ENCODE results near the gene PLXNC1.

PLXNC1 gene

GRCh38 chr12:94147991-94148738 is at the start of gene PLXNC1:
TSS of gene PLXNC1 (plus strand) at chr12:94148577. CDS start at chr12:94148972, 395 bp downstream.
- DNase-seq (ENCODE audit: low spot score): peak; percentile 66

GRCh38 chr12:94099191-94099590 is 49.2 kb upstream of the PLXNC1 start:
- DNase-seq (ENCODE audit: low spot score): no peak

DNA sequence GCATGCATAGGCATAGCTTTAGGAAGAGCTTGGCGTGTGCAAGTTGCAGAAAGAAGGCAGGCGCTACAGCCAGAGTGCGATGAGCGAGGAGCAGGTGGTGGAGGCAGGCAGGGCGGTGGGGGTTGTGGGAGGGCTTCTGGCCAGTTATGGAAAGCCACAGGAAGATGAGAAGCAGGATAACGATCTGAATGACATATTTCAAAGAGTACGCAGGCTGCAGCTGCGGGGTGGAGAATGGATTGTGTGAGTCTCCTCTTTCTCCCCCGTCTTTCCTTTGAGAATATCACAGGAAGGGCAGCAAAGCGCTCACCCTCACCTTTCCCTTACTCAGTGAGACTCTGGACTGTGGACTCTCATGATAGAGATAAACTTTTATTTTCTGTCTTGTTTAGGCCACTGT is 48.7 kb upstream of the PLXNC1 start:
- DNase-seq (ENCODE audit: low spot score): no peak

GRCh38 chr12:94100211-94100627 is 48.2 kb upstream of the PLXNC1 start:
- no peak for DNase-seq (ENCODE audit: low spot score)

GRCh38 chr12:94100990-94101737 is 47.2 kb upstream of the PLXNC1 start:
- DNase-seq (ENCODE audit: low spot score): peak; percentile 82

GRCh38 chr12:94101738-94102660 is 46.4 kb upstream of the PLXNC1 start:
- peak; percentile 80 for DNase-seq (ENCODE audit: low spot score)

- DNase-seq (ENCODE audit: low spot score): no peak
Measured at GRCh38 chr12:94103986-94104385, 44.4 kb upstream of the PLXNC1 start.

DNA sequence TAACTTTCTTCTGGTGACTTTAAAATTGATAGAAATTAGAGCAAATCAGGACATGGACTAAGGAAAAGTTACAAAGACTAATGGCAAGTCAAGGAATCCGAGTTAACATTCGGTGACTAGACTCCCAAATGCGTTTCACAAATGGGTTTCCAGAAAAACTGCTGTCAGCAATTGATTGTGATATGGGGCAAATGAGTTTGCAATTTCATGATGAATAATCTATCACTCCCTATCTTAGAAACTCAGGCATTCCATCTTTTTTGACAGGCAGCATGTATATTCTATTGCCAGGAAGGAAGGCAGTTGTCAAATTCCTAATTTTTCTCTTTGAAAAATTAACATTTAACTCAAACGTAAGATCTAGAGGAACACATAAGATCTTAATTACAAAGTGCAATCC is 40.5 kb upstream of the PLXNC1 start:
- DNase-seq (ENCODE audit: low spot score): no peak

GRCh38 chr12:94109160-94109559 is 39.2 kb upstream of the PLXNC1 start:
- peak; percentile 44 for DNase-seq (ENCODE audit: low spot score)

DNA sequence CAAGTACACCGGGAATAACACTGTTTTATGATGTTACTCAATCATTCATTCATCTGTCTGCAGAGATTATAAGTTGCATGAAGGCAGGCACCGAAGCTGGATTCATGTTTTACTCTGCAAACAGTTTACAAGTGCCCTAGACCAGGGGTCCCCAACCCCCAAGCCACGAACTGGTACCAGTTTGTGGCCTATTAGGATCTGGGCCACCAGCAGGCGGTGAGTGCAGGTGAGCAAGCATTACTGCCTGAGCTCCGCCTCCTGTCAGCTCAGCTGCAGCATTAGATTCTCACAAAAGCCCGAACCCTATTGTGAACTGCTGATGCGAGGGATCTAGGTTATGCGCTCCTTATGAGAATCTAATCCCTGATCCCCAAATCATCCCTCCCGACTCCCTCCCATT is 38.1 kb upstream of the PLXNC1 start:
- no peak for DNase-seq (ENCODE audit: low spot score)

- DNase-seq (ENCODE audit: low spot score): no peak
Measured at GRCh38 chr12:94111302-94111701, 37.1 kb upstream of the PLXNC1 start.

- no peak for DNase-seq (ENCODE audit: low spot score)
Measured at GRCh38 chr12:94112121-94112520, 36.3 kb upstream of the PLXNC1 start.

GRCh38 chr12:94114166-94114565 is 34.2 kb upstream of the PLXNC1 start:
- no peak for DNase-seq (ENCODE audit: low spot score)

GRCh38 chr12:94116191-94116590 is 32.2 kb upstream of the PLXNC1 start:
- no peak for DNase-seq (ENCODE audit: low spot score)

GRCh38 chr12:94121886-94122285 is 26.5 kb upstream of the PLXNC1 start:
- no peak for DNase-seq (ENCODE audit: low spot score)

GRCh38 chr12:94122591-94122990 is 25.8 kb upstream of the PLXNC1 start:
- DNase-seq (ENCODE audit: low spot score): no peak

DNA sequence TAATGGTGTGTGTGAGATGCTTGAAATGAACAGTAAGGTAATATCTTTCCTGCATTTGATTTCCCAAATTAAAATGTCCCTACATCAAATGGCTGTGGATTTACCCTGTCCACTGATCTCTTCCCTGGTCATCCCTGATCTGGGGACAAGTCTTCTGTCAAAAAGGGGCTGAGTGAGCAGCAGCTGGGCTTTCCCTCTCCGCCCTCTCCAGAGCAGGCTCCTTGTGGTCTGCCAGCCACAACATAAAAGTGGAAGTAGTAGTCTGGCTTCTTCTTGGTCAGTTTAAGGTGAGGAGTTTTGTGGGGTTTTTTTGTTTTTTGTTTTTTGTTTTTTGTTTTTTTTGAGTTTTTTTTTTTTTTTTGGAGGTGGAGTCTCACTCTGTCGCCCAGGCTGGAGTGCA is 25.2 kb upstream of the PLXNC1 start:
- no peak for DNase-seq (ENCODE audit: low spot score)

DNA sequence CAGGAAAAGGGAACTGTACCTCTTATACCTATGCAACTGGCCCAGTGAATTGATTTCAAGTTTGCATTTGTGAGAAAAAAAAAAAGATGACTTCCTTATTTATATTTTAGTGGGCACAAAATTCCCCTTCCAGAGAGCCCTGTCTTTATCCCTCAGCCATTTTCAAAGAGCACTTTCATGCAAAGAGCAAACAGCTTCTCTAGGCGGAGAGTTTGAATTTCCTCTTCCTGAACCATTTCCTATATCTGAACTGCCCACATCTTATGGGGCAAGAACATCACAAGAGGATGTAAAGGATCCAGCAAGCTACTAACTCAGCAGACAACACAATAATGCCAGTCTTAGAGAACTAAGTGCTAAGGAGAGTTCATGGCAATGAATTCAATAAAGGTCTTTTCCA is 22.3 kb upstream of the PLXNC1 start:
- no peak for DNase-seq (ENCODE audit: low spot score)

DNA sequence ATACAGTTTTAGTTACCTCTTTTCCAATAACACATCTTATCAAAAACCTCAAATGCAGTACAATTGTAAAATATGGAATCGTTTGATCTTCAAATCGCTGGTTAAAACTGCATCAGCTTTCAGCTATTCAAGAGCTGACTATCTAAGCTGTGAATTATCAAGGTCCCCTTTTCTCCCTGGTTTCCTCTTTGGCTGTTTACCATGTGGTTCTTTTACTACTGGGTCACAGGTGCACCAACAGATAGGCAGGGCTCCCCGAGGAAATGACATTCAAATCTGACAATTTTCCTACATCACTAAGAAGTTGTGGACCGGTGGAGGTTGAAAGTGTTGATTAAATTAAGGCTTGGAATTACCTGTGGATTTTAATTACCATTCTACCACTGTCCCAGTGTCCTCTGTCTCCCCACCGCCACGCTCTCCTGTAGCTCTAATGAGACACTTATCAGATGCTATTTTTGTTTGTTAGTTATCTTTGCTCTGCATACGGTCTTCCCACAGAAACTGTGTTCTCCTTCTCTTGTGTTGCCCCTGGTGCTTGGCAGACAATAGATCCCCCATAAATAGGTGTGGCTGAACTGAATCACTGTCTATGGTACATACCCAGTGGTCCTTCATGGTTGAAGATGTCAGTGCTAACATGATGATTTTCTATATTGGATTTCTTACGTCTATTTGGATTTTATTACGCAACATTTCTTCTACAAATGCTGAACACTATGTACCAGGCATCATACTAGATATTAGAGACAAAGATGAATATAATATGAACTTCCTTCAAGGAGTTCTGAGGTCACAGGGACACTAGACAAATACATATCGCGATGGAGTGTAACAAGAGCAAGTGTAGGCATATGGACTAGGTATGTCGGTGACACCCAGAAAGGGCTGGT is 20.9 kb upstream of the PLXNC1 start:
- DNase-seq (ENCODE audit: low spot score): no peak

DNA sequence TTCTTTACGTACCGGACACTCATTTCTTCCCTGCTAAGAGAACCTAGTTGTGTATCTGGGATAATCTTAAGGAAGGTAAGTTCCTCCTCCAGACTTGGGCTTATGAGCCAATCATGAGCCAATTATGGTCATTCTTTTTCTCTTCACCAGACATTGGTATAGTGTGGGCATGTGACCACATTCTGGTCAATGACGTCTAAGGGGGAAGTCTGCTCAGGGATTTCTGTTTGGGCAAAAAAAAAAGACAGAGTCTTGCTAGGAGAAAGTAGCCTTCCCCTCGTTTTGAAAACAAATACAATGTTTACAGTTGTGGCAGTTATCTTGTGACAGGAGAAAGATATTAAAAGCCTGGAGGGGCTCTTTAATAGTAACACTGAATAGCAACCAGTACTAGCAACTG is 20.1 kb upstream of the PLXNC1 start:
- DNase-seq (ENCODE audit: low spot score): no peak
